Stimulated activated effector memory CD8-positive, alpha-beta T cell treated with anti-CD3 and anti-CD28 coated beads, Interleukin-12 subunit alpha, Interleukin-12 subunit beta, amount 100 ng/mL, for 72 hours (primary cell): Measurements from ENCODE around the gene ARHGEF10L.
A peak's percentile ranks its signal among the peaks of the same experiment; 100 is the strongest.

Experiments
- ATAC-seq: fragments of 150-1000 bp; cut with Tn5 transposase; 2 replicates; pipeline ENCODE4 v1.10.0; 2021
- DNase-seq, 2 donors: peaks; one replicate each; pipeline ENCODE4 v3.0.0; 2021 to 2022; ENCODE audit warnings: low spot score in 2 of 2
- H3K27ac Mint-ChIP-seq: one replicate; pipeline ENCODE4 v1.8.0; 2022; ENCODE audit warnings: mild to moderate bottlenecking, mixed read lengths
- H3K36me3 Mint-ChIP-seq: one replicate; pipeline ENCODE4 v1.8.0; 2022; ENCODE audit warnings: mild to moderate bottlenecking, mixed read lengths
- H3K4me1 Mint-ChIP-seq: one replicate; pipeline ENCODE4 v1.8.0; 2022; ENCODE audit warnings: mixed read lengths
- H3K4me3 Mint-ChIP-seq: one replicate; pipeline ENCODE4 v1.8.0; 2022; ENCODE audit warnings: mild to moderate bottlenecking, mixed read lengths
- H3K9me3 Mint-ChIP-seq: one replicate; pipeline ENCODE4 v1.8.0; 2022; ENCODE audit warnings: mixed read lengths

Gene ARHGEF10L

DNA sequence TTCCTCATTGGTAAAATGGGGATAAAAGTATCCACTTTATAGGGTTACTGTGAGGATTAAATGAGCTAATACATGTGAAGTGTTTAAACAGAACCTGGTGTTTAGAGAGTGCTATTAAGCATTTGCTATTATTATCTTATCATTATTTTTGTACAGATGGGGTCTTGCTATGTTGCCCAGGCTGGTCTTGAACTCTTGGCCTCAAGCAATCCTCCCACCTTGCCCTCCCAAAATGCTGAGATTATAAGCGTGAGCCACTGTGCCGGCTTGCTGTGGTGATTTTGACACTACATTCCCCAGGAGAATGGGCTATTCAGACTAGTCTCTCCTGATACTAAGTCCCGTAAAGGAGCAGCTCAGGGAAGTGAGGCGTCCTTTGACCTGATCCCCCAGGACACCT lies 6.3 kb upstream of the ARHGEF10L start:
- H3K4me1 Mint-ChIP-seq, result no peaks in the 10 kb centered on the region

GRCh38 chr1:17535300-17535936 lies 4.1 kb upstream of the ARHGEF10L start:
- Mint-ChIP-seq H3K27ac (no peak overlapping the region), H3K36me3 (peaks cover 5% of the 10 kb centered on the region), H3K4me3 (no peak overlapping the region), H3K4me1 (no peaks in the 10 kb centered on the region), H3K9me3 (no peaks in the 10 kb centered on the region)
- DNase-seq (no peak), ATAC-seq (no peak)

More for the DNA sequence above, 6.3 kb upstream of the ARHGEF10L start:
- ATAC-seq, result no peak
- no peak overlapping the region for H3K4me3 Mint-ChIP-seq
- no peaks in the 10 kb centered on the region for H3K9me3 Mint-ChIP-seq
- no peak for DNase-seq
- no peak overlapping the region for H3K27ac Mint-ChIP-seq
- peaks cover 5% of the 10 kb centered on the region for H3K36me3 Mint-ChIP-seq

DNA sequence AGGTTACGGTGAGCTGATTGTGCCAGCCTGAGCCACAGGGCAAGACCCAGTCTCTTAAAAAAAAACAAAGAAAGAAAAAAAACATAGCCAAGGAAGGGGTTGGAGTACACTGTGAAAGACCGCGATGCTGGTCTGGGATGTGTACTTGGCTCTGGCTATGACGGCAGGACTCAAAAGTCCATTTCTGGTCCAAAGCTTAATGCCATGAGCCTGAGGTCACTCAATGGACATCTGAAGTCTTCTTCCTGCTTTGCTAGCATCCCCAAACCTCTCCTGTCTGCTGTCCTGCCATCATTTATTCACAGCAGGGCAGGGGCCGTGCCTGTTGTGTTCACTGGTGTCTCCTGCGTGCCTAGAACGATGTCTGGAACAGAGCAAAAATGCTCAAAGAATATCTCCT lies 1.5 kb upstream of the ARHGEF10L start:
- H3K4me1 Mint-ChIP-seq, result peaks cover 9% of the 10 kb centered on the region
- DNase-seq (no peak), ATAC-seq (no peak)
- no peaks in the 10 kb centered on the region for H3K9me3 Mint-ChIP-seq
- H3K4me3 Mint-ChIP-seq, result no peak overlapping the region
- H3K27ac Mint-ChIP-seq, result no peak overlapping the region
- peaks cover 5% of the 10 kb centered on the region for H3K36me3 Mint-ChIP-seq

- Mint-ChIP-seq H3K36me3 (peaks cover 5% of the 10 kb centered on the region), H3K27ac (no peak overlapping the region), H3K9me3 (no peaks in the 10 kb centered on the region), H3K4me1 (peaks cover 9% of the 10 kb centered on the region), H3K4me3 (peak overlapping the region; percentile 55)
- no peak for DNase-seq
- ATAC-seq, result no peak
These were observed 925 bp upstream of the ARHGEF10L start for GRCh38 chr1:17538428-17539117.

DNA sequence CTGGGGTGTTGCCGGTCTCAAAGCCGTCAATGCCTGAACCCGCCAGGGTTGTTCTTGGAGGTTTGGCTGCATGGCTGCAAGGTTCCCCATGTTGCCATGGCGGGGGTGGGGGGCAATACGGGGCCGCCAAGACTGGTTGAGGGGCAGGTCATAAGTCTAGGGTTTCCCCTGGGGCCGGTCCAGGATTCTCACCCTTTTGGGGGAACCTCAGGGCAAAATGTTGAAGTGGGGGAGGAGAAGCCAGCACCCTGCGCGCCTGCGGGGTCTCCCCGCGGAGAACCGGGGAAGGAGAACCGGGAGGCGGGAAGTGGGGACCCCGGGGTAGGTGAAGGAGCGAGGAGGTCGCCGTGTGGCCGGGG lies 401 bp upstream of the ARHGEF10L start:
- Mint-ChIP-seq H3K4me3 (peak overlapping the region; percentile 55), H3K36me3 (peaks cover 5% of the 10 kb centered on the region), H3K9me3 (no peaks in the 10 kb centered on the region), H3K4me1 (peaks cover 9% of the 10 kb centered on the region), H3K27ac (no peak overlapping the region)
- ATAC-seq, result no peak
- no peak for DNase-seq

DNA sequence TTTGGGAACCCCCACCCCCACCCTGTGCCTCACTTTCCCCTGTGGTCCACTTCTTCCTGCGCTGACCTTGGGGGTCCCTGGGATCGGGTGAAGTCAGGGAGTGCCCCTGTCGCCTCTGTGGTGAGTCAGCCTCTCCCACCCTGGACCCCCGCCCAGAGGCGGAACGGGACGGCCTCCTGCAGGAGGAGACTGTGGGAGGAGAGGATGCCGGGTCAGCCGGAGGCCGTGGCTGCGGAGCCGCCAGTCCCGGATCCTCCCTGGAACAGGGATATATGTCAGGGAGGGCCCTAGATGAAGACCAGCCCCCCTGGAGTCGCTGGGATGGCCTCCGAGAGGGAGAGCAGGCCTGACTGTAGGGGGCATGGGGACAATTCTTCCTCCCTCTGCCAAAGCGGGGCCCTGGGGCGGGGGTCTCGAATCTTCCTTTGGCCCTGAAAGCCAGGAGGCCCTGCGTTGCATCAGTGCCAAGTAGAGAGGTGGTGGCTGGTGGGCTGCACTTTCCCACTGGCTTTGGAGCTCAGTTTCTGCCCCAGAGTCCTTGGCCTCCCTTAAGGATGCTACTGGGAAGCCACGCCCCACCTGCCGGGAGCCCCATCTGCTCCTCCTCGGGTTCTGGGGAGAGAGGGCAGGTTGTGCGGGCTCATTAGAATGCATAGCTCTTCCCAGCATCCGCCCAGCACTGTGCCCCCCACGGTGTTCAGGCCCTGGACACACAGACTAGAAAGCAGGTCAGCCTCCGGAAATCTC lies 930 bp downstream of the ARHGEF10L start:
- H3K9me3 Mint-ChIP-seq, result no peaks in the 10 kb centered on the region
- DNase-seq (no peak), ATAC-seq (no peak)
- H3K4me1 Mint-ChIP-seq, result peaks cover 9% of the 10 kb centered on the region
- H3K27ac Mint-ChIP-seq, result no peak overlapping the region
- H3K4me3 Mint-ChIP-seq, result peak overlapping the region; percentile 34
- peaks cover 5% of the 10 kb centered on the region for H3K36me3 Mint-ChIP-seq

DNA sequence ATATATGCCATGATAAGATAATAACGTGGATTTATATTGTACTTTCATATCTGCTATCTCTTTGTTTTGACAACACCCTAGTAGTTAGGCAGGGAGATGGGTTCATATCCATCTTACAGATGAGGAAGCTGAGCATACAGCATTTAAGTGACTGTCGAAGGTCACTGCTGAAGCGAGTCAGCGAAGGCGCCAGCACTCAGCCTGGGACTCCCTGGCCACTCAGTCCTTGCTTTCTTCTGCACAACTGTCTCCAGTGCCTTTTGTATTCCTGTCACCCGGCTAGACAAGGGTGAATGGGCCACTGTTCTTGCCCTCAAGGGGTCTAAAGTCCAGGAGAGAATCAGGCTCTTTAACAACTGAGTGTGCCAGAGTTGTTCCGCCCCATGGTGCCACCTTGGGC lies 3.1 kb downstream of the ARHGEF10L start:
- Mint-ChIP-seq H3K4me1 (peaks cover 9% of the 10 kb centered on the region), H3K27ac (no peak overlapping the region), H3K9me3 (no peaks in the 10 kb centered on the region), H3K4me3 (no peak overlapping the region), H3K36me3 (no peaks in the 10 kb centered on the region)
- ATAC-seq, result no peak
- DNase-seq, result no peak

DNA sequence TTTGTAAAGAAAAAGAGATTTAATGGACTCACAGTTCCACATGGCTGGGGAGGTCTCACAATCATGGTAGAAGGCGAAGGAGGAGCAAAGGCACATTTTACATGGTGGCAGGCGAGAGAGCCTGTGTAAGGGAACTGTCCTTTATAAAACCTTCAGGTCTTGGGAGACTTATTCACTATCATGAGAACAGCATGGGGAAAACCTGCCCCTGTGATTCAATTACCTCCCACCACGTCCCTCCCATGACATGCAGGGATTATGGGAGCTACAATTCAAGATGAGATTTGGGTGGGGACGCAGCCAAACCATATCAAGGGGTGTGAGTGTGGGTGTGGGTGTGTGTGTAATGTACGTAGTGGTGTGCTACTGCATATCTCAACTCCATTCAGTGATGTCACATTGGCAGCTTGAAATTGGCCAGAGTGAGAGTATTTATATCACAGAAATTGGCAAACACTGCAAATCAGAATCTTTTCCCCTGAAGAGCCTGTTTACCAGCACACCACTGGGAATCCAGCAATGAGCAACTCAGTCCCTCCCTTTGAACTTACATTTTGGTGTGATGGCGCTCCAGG lies 5.4 kb downstream of the ARHGEF10L start:
- Mint-ChIP-seq H3K4me3 (no peak overlapping the region), H3K9me3 (no peaks in the 10 kb centered on the region), H3K27ac (no peak overlapping the region), H3K4me1 (peaks cover 9% of the 10 kb centered on the region), H3K36me3 (no peaks in the 10 kb centered on the region)
- DNase-seq (no peak), ATAC-seq (no peak)

DNA sequence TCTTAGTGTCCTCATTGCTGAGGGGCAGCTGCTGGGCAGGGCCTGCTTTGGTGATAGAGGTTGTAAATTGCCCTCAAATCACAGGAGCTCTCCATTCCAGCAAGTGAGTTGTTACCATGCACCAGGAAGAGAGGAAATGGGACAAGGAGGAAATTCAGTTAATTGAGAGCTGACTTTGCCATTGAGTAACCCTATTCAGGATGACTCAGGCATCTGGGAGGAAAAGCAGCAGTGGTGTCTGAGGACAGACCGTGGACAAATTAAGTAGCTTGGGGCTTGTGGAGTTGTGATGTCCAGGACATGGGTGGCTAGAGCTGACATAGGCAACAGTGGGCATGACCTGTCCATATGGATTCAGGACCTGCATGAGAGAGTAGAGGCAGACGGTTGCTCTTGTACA lies 5.9 kb downstream of the ARHGEF10L start:
- H3K36me3 Mint-ChIP-seq, result no peaks in the 10 kb centered on the region
- no peak for DNase-seq

GRCh38 chr1:17546946-17547670 lies 7.6 kb downstream of the ARHGEF10L start:
- no peaks in the 10 kb centered on the region for H3K36me3 Mint-ChIP-seq
- no peak for DNase-seq

More for the DNA sequence above, 5.9 kb downstream of the ARHGEF10L start:
- Mint-ChIP-seq H3K4me3 (no peak overlapping the region), H3K4me1 (peaks cover 9% of the 10 kb centered on the region), H3K9me3 (no peaks in the 10 kb centered on the region), H3K27ac (no peak overlapping the region)
- ATAC-seq, result no peak

GRCh38 chr1:17549384-17549783 lies 9.9 kb downstream of the ARHGEF10L start:
- no peaks in the 10 kb centered on the region for H3K4me1 Mint-ChIP-seq
- H3K27ac Mint-ChIP-seq, result no peak overlapping the region
- no peaks in the 10 kb centered on the region for H3K36me3 Mint-ChIP-seq
- ATAC-seq (no peak), DNase-seq (no peak)
- H3K9me3 Mint-ChIP-seq, result no peaks in the 10 kb centered on the region
- H3K4me3 Mint-ChIP-seq, result no peak overlapping the region

More at GRCh38 chr1:17546946-17547670, 7.6 kb downstream of the ARHGEF10L start:
- Mint-ChIP-seq H3K27ac (no peak overlapping the region), H3K4me1 (no peaks in the 10 kb centered on the region), H3K4me3 (no peak overlapping the region), H3K9me3 (no peaks in the 10 kb centered on the region)
- no peak for ATAC-seq

DNA sequence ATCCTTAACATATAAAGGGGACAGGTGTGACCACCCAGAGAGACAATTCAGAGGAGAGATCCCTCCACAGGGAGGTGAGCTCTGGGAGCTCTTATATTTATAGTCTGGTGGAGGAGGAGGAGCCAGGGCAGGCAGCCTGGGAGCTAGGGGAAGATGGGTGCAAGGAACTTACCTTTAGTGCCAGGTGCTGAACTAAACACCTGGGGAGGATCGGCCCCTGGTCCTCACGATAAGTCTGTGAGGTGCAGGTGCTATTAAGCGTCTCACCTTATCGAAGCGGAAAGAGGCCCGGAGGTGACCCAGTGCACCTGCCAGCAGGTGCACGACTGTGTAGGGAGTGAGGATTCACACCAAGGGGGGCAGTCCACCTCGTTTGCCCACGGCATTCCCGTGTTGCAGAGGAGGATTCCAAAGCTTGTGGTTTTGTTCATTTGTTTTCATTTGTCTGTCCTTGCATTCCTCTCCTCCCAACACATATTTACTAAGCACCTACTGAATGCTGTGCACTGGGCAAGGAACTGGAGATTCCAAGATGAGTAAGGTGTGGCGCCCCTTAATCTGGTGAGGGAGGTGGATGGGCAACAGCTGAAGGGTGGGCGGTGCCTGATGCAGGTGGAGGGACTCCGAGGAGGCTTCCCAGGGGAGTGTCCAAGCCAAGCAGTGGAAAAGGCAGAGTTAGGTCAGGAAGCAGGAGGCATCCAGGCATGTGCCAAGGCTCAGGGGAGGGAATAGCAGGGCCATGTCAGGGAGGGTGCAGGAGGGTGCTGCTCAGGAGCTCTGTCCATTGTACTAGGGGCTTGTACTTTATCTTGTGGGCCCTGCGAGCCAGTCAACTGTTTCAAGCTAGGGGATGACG lies 11.5 kb downstream of the ARHGEF10L start:
- no peak overlapping the region for H3K4me3 Mint-ChIP-seq

GRCh38 chr1:17551755-17552234 lies 12.3 kb downstream of the ARHGEF10L start:
- H3K9me3 Mint-ChIP-seq, result no peaks in the 10 kb centered on the region
- H3K36me3 Mint-ChIP-seq, result no peaks in the 10 kb centered on the region
- no peak overlapping the region for H3K27ac Mint-ChIP-seq
- no peaks in the 10 kb centered on the region for H3K4me1 Mint-ChIP-seq
- no peak for DNase-seq
- no peak for ATAC-seq
- H3K4me3 Mint-ChIP-seq, result no peak overlapping the region

More for the DNA sequence above, 11.5 kb downstream of the ARHGEF10L start:
- Mint-ChIP-seq H3K9me3 (no peaks in the 10 kb centered on the region), H3K27ac (no peak overlapping the region), H3K4me1 (no peaks in the 10 kb centered on the region), H3K36me3 (no peaks in the 10 kb centered on the region)
- no peak for ATAC-seq
- DNase-seq, result no peak

DNA sequence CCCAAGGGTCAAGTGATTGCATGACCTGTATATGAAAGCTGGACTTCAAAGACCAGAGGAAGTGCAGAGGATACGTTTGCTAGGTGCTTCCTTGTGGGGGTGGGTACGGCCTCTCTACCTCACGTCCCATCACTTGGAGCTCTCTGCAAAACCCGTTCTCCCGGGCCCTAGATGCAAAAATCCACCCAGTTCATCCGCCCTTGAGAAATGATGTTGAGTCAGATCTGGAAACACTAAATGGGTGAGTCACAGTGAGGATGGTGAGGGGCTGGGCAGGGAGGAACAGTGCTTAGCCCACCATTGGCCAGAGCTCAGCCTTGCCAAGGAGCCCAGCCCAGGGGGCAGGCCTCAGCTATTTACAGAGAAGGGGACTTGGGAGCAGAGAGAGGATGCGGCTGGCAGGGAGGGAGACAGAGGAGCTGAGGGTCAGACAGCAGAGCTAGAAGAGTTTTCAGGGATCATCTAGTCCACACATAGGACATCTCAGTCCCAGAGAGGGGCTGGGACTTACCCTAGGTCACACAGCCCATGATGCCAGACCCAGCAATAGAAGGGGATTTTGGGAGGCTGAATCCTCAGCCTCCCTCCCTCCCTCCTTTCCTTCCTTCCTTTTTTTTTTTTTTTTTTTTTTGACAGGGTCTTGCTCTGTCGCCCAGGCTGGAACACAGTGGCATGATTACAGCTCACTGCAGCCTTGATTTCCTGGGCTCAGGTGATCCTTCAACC lies 14.6 kb downstream of the ARHGEF10L start:
- DNase-seq (no peak), ATAC-seq (no peak)
- no peaks in the 10 kb centered on the region for H3K4me1 Mint-ChIP-seq
- no peak overlapping the region for H3K4me3 Mint-ChIP-seq
- no peaks in the 10 kb centered on the region for H3K36me3 Mint-ChIP-seq
- no peak overlapping the region for H3K27ac Mint-ChIP-seq
- no peaks in the 10 kb centered on the region for H3K9me3 Mint-ChIP-seq
